ENCODE measurements around the gene PET100. TPM values are rescaled to one million over a fixed set of nuclear protein-coding genes. Genes with fewer than 3 reads are reported as not detected.

PET100 gene

DNA sequence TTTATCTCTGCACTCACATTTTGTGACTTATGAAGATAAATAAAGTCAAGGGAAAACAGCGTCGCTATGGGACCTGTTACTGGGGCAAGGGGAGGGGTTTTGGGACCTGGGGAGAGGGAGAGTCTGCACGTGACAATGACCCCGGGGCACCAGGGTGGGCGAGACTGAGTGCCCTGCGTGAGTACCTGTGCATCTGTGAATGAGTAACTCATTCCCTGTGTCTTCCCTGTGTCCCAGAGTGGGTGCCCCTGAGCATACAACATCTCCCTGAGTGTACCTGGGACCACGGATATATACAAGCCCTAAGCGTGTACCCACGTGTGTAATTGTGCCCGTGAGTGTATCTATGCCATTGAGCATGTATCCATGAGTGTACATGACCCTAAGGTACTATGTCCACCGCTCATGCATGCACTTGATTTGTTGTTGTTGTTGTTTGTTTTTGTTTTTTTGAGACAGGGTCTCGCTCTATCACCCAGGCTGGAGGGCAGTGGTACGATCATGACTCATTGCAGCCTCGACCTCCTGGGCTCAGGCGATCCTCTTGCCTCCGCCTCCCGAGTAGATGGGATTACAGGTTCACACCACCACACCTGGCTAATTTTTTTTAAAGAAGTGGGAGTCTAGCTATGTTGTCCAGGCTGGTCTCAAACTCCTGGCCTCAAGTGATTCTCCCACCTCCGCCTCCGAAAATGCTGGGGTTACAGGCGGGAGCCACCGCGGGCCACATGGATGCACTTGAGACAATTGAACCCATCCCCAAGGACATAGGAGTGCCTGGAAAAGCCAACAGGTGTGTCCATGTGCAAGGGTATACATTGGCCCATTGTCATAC, 50.4 kb downstream of the PET100 start:
- peak overlapping the region in 1 of 2 experiments; percentile 89 for H3K18ac ChIP-seq (ENCODE audit: low read depth in 1 of 2, low read length in 2 of 2)
- H2BK120ac ChIP-seq (ENCODE audit: low read depth, low read length): no peak overlapping the region
- peaks cover 17% of the 10 kb centered on the region for H3K4me1 ChIP-seq (ENCODE audit: control insufficient read depth, insufficient read depth, low read depth, low read length)
- peaks cover 22% of the 10 kb centered on the region for H3K79me1 ChIP-seq (replicated peaks; ENCODE audit: low read length, poor library complexity, severe bottlenecking)
- H3K27ac ChIP-seq (ENCODE audit: low read length, poor library complexity, severe bottlenecking): no peak overlapping the region
- no peak overlapping the region for H3K23ac ChIP-seq (ENCODE audit: low read length in 2 of 2)
- WGBS: 51% methylated on average over 22 of the region's 22 CpGs
- H3K9me3 ChIP-seq (ENCODE audit: control insufficient read depth, low read length): no peaks in the 10 kb centered on the region
- peak overlapping the region; percentile 100 for H2AFZ ChIP-seq (ENCODE audit: low read depth, low read length)
- H3K4me2 ChIP-seq (ENCODE audit: low read length, poor library complexity, severe bottlenecking): peak overlapping the region; percentile 86
- peaks cover 17 to 27% of the 10 kb centered on the region in 2 experiments for H3K36me3 ChIP-seq (ENCODE audit: control insufficient read depth in 1 of 2, insufficient read depth in 2 of 2, low read depth in 1 of 2, low read length in 2 of 2)
- peak overlapping the region; percentile 94 for H3K9ac ChIP-seq (ENCODE audit: low read length)
- H4K91ac ChIP-seq (ENCODE audit: low read length): peak overlapping the region; percentile 86
- peaks cover 18 to 38% of the 10 kb centered on the region in 2 experiments for H3K27me3 ChIP-seq (ENCODE audit: control insufficient read depth in 1 of 2, insufficient read depth in 1 of 2, low read length in 2 of 2)
- peak overlapping the region; percentile 99 for H4K8ac ChIP-seq (ENCODE audit: low read length)
- DNase-seq: no peak
- no peak overlapping the region for H2BK5ac ChIP-seq (ENCODE audit: low read depth, low read length, poor library complexity, severe bottlenecking)
- peak overlapping the region in 1 of 2 experiments; percentile 85 for H3K4ac ChIP-seq (ENCODE audit: low read depth in 1 of 2, low read length in 2 of 2)
- H2AK5ac ChIP-seq (ENCODE audit: low read length, severe bottlenecking): peak overlapping the region; percentile 45
- peak overlapping the region; percentile 78 to 79 for H2BK12ac ChIP-seq (ENCODE audit: low read length in 2 of 2)
- peak overlapping the region; percentile 45 to 93 for H3K4me3 ChIP-seq (ENCODE audit: insufficient read depth in 1 of 2, low read depth in 1 of 2, low read length in 2 of 2)
- peak overlapping the region in 1 of 2 experiments; percentile 83 for H3K14ac ChIP-seq (ENCODE audit: low read length in 2 of 2)
- no peak overlapping the region for H2BK15ac ChIP-seq (ENCODE audit: low read depth, poor library complexity, severe bottlenecking)

DNA sequence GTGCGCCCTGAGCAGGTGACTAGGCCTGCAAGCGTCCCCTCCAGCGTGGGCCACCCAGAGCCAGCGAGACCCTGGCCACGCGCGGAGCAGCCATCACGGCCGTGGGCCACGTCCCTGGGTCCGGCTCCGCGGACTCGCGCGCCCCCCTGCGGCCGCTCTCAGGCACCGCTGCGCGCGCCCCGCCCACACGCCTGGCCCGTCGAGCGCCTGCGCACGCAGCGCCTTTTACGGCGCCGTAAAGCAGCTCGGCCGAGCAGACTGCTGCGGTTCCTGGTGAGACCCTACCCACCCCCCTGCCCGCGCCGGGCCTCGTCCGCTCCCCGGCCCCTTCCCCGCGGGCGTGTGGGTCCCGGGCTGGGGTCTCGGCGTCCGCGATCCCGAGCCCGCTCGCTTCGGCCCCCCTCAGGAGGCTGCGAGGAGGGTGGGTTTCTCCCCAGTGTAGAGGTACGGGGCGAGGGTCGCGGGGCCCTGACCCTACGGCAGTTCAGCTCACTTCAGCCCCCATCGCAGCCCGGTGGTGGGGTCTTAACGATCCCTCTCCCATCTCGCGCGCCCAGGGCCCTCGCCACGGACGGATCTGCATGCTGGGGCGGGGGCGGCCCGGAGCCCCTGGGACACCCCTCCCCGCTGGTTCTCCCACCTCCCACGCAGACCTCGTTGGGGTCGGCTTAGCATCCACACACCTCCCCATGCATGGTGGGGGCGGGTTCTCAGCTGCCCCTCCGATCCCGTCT, 51.2 kb downstream of the PET100 start, which contains the start of gene TRAPPC5:
Gene TRAPPC5, plus strand, starts transcription at position 228 of the 734 bp plus-strand sequence. CDS start 1,421 bp downstream, outside the sequence.
- Histone ChIP-seq H3K23ac (ENCODE audit: low read length in 2 of 2) (peak within 1 kb of the TSS; percentile 90 to 96), H3K4me3 (ENCODE audit: insufficient read depth in 1 of 2, low read depth in 1 of 2, low read length in 2 of 2) (peak within 1 kb of the TSS; percentile 93 to 100), H3K4me2 (ENCODE audit: low read length, poor library complexity, severe bottlenecking) (peak within 1 kb of the TSS; percentile 86), H3K36me3 (ENCODE audit: control insufficient read depth in 1 of 2, insufficient read depth in 2 of 2, low read depth in 1 of 2, low read length in 2 of 2) (peaks cover 17 to 32% of the 10 kb centered on the region in 2 experiments), H2BK12ac (ENCODE audit: low read length in 2 of 2) (peak within 1 kb of the TSS; percentile 78 to 79), H4K91ac (ENCODE audit: low read length) (peak within 1 kb of the TSS; percentile 86), H2AK5ac (ENCODE audit: low read length, severe bottlenecking) (peak within 1 kb of the TSS; percentile 45), H3K27ac (ENCODE audit: low read length, poor library complexity, severe bottlenecking) (no peak within 1 kb of the TSS), H3K18ac (ENCODE audit: low read depth in 1 of 2, low read length in 2 of 2) (peak within 1 kb of the TSS; percentile 97 to 99), H3K79me1 (replicated peaks; ENCODE audit: low read length, poor library complexity, severe bottlenecking) (peaks cover 23% of the 10 kb centered on the region), H3K4me1 (ENCODE audit: control insufficient read depth, insufficient read depth, low read depth, low read length) (peaks cover 17% of the 10 kb centered on the region), H2AFZ (ENCODE audit: low read depth, low read length) (peak within 1 kb of the TSS; percentile 100), H2BK15ac (ENCODE audit: low read depth, poor library complexity, severe bottlenecking) (peak within 1 kb of the TSS; percentile 92), H3K14ac (ENCODE audit: low read length in 2 of 2) (peak within 1 kb of the TSS; percentile 96 to 98), H3K27me3 (ENCODE audit: control insufficient read depth in 1 of 2, insufficient read depth in 1 of 2, low read length in 2 of 2) (peaks cover 18 to 37% of the 10 kb centered on the region in 2 experiments), H3K9me3 (ENCODE audit: control insufficient read depth, low read length) (no peaks in the 10 kb centered on the region), H3K9ac (ENCODE audit: low read length) (peak within 1 kb of the TSS; percentile 94), H2BK5ac (ENCODE audit: low read depth, low read length, poor library complexity, severe bottlenecking) (no peak within 1 kb of the TSS), H3K4ac (ENCODE audit: low read depth in 1 of 2, low read length in 2 of 2) (peak within 1 kb of the TSS; percentile 87 to 99), H4K8ac (ENCODE audit: low read length) (peak within 1 kb of the TSS; percentile 99), H2BK120ac (ENCODE audit: low read depth, low read length) (peak within 1 kb of the TSS; percentile 98)
- WGBS: under 1% methylated on average over 46 of the region's 79 CpGs
- DNase-seq: peak; percentile 75

Small RNA genes within 50 kb of the gene (small RNA-seq; reads per million reads assigned to genes)
- not detected for gene MIR6792 (ENCODE audit: low read depth)

All from mesenchymal stem cell (in vitro differentiated cells and primary cell).